Lower lobe of right lung (tissue), 2 donors: ENCODE measurements around the gene ICAM5. TPM values are rescaled to one million over a fixed set of nuclear protein-coding genes. Genes with fewer than 3 reads are reported as not detected.

Experiments used
- ATAC-seq, 2 donors: fragments of 200-7000 bp; cut with Tn5 transposase; one replicate each; pipeline ENCODE4 v1.9.1; 2020 to 2022; ENCODE audit warnings: mild to moderate bottlenecking in 2 of 2, moderate library complexity in 2 of 2
- DNase-seq: peaks from one replicate; pipeline ENCODE4 v3.0.0-alpha.2; 2020
- H3K27ac ChIP-seq: fragments of 200-600 bp; one replicate; pipeline ENCODE4 v1.8.0; 2022
- H3K27me3 ChIP-seq: fragments of 200-600 bp; one replicate; pipeline ENCODE4 v1.8.0; 2022; ENCODE audit warnings: low read depth
- H3K36me3 ChIP-seq: fragments of 200-600 bp; one replicate; pipeline ENCODE4 v1.8.0; 2022; ENCODE audit warnings: mild to moderate bottlenecking
- H3K4me1 ChIP-seq: fragments of 200-600 bp; one replicate; pipeline ENCODE4 v1.8.0; 2022
- H3K4me3 ChIP-seq: fragments of 200-600 bp; one replicate; pipeline ENCODE4 v1.8.0; 2022; ENCODE audit warnings: mild to moderate bottlenecking
- H3K9me3 ChIP-seq: fragments of 200-600 bp; one replicate; pipeline ENCODE4 v1.8.0; 2022
- intact Hi-C: fragments of 100-400 bp; cut with DNase I; formaldehyde crosslinking; loops from one replicate; pipeline ENCODE4 v1.11.0; 2022
- total RNA-seq: library from RNA; stranded (reverse); fragmentation: NEBNext Ultra II Directional; extraction: Animal tissue kit (Norgen Biotek cat#: 25700); gene quantifications from one replicate; pipeline ENCODE4 v1.2.1, GENCODE V29; 2021
- TF ChIP-seq, protein P1 (sequence below): fragments of 200-600 bp; IDR thresholded peaks from one replicate; pipeline ENCODE4 v1.8.0; 2022; ENCODE audit warnings: antibody characterized with exemption, mild to moderate bottlenecking
- donor health status: DM: no; HTN: yes; CAD: no; lungs with severe emphysema.

Gene ICAM5
- total RNA-seq, 1 donor from 2014 or later = 15.3 TPM

DNA sequence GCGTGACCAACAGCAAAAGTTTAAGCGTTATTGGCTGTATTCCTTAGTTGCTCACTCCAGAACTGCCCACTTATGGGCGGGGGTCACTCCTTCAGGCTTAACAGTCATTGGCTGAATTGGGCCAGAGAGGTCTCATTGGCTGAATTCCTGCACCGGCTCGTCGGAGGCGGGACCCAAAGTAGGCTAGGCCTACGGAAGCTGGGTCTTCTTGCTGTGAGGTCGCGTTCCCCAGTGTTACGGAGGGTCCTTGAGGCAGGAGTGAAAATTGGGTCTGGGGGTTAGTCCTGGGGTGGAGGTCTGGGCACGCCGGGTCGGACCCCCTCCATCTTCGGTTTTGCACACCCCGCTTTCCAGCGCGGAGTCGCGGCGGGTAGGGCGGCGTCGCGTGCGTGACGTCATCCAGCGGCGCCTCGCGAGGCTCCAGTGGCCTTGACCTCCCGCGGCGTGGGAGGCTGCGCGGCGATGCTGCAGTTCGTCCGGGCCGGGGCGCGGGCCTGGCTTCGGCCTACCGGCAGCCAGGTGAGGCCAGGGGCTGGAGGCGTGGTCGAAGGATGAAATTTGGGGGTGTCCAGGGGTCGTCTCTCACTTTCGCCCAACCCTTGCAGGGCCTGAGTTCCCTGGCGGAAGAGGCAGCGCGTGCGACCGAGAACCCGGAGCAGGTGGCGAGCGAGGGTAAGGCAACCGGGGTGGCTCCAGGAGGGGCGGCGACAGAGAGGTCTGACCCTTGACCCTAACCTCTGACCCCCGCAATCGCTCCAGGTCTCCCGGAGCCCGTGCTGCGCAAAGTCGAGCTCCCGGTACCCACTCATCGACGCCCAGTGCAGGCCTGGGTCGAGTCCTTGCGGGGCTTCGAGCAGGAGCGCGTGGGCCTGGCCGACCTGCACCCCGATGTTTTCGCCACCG, 37.7 kb upstream of the ICAM5 start, which contains the start of gene MRPL4:
TSS of gene MRPL4 (plus strand) at position 423 of the 903 bp plus-strand sequence. CDS start at position 463, 40 bp downstream.
- Histone ChIP-seq H3K27me3 (no peaks in the 10 kb centered on the region), H3K9me3 (no peaks in the 10 kb centered on the region), H3K4me3 (peak within 1 kb of the TSS; percentile 92), H3K36me3 (peaks cover 36% of the 10 kb centered on the region), H3K4me1 (peaks cover 19% of the 10 kb centered on the region), H3K27ac (peak within 1 kb of the TSS; percentile 90)
- DNase-seq (peak; percentile 97), ATAC-seq (peak; percentile 96)
- TF ChIP-seq, protein P1, sequence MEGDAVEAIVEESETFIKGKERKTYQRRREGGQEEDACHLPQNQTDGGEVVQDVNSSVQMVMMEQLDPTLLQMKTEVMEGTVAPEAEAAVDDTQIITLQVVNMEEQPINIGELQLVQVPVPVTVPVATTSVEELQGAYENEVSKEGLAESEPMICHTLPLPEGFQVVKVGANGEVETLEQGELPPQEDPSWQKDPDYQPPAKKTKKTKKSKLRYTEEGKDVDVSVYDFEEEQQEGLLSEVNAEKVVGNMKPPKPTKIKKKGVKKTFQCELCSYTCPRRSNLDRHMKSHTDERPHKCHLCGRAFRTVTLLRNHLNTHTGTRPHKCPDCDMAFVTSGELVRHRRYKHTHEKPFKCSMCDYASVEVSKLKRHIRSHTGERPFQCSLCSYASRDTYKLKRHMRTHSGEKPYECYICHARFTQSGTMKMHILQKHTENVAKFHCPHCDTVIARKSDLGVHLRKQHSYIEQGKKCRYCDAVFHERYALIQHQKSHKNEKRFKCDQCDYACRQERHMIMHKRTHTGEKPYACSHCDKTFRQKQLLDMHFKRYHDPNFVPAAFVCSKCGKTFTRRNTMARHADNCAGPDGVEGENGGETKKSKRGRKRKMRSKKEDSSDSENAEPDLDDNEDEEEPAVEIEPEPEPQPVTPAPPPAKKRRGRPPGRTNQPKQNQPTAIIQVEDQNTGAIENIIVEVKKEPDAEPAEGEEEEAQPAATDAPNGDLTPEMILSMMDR = no peak
- intact Hi-C loops = no loop called here

DNA sequence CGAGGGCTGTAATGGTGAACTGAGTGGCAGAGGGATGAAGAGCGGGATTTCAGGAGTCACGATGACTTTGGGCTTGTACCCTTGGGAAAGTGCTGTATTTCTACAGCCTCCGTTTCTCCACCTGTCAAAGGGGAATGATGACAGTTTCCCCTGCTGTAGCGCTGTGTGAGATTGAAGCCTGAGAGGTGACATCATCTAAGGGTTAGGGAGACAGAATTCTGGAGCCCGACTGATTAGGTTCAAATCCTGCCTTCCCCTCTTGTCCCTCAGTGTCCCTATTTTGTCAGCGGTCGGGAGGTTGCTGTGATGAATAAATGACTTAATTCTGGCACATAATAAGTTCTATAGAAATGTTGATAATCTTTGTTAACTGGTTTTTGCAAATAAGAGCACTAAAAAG, 37.0 kb upstream of the ICAM5 start:
- intact Hi-C loops = no loop called here
- no peak for ATAC-seq
- Histone ChIP-seq H3K4me3 (peak overlapping the region; percentile 92), H3K36me3 (peaks cover 43% of the 10 kb centered on the region), H3K4me1 (peaks cover 23% of the 10 kb centered on the region), H3K9me3 (no peaks in the 10 kb centered on the region), H3K27me3 (no peaks in the 10 kb centered on the region), H3K27ac (peak overlapping the region; percentile 90)
- no peak for DNase-seq
- TF ChIP-seq, protein P1 = no peak

DNA sequence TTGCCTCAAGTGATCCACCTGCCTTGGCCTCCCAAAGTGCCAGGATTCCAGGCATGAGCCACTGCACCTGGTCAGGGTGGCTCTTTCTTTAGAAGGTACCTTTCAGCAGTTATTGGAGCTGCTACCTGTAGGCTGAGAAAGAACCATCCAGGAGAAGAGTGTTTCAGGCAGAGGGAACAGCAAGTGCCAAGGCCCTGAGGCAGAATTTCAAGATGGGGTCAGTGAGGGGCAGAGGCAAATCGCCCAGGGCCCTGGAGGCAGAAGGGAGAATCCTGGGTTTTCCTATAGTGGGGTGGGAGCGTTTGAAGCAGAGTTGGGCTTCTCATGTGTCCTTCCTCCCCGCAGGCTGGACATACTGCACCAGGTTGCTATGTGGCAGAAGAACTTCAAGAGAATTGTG, 35.5 kb upstream of the ICAM5 start:
- peaks cover 26% of the 10 kb centered on the region for H3K4me1 ChIP-seq
- DNase-seq = no peak
- H3K27me3 ChIP-seq = no peaks in the 10 kb centered on the region
- peaks cover 57% of the 10 kb centered on the region for H3K36me3 ChIP-seq
- no peaks in the 10 kb centered on the region for H3K9me3 ChIP-seq
- intact Hi-C loops = no loop called here
- H3K4me3 ChIP-seq = no peak overlapping the region
- TF ChIP-seq, protein P1 = no peak
- no peak for ATAC-seq
- H3K27ac ChIP-seq = no peak overlapping the region

DNA sequence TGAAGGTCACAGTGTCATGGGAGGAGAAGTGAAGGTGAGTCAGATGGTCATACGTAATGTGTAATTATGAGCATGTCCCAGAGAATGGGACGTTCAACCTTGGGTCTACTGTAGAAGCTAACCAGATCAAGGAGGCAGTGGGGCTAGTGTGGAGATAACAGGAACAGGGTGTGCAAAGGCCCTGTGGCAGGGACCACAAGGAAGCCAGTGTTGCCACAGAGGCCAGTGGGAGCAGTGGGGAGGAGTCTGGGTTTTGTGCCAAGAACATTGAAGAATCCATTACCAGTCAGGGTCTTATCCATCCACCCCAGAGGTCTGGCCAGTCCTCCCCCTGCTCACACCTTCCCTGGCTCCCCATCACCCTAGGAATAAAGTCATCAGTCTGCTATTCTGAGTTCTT, 34.4 kb upstream of the ICAM5 start:
- intact Hi-C loops = no loop called here
- no peak for ATAC-seq
- no peak overlapping the region for H3K27ac ChIP-seq

DNA sequence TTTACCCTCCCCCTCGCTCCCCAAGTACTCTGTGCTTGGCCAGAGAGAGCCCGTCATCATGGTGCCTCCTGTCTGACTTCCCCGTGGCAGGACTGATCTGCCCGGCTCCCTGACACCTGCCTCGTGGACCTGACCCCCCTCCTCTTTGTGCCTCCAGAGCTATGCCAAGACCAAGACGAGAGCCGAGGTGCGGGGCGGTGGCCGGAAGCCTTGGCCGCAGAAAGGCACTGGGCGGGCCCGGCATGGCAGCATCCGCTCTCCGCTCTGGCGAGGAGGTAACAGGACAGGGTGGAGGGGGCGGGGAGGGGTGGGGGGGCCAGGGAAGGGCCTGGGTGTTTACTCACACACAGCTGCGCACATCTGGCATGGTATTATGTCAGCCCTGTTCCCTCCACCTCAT, 33.2 kb upstream of the ICAM5 start:
- DNase-seq = no peak
- Histone ChIP-seq H3K4me1 (peaks cover 26% of the 10 kb centered on the region), H3K27ac (no peak overlapping the region), H3K27me3 (no peaks in the 10 kb centered on the region), H3K36me3 (peaks cover 60% of the 10 kb centered on the region), H3K4me3 (no peak overlapping the region), H3K9me3 (no peaks in the 10 kb centered on the region)
- no peak for ATAC-seq
- TF ChIP-seq, protein P1 = no peak
- intact Hi-C loops = no loop called here

More for the DNA sequence above, 34.4 kb upstream of the ICAM5 start:
- no peak overlapping the region for H3K4me3 ChIP-seq
- peaks cover 29% of the 10 kb centered on the region for H3K4me1 ChIP-seq
- no peak for DNase-seq
- TF ChIP-seq, protein P1 = no peak
- no peaks in the 10 kb centered on the region for H3K9me3 ChIP-seq
- no peaks in the 10 kb centered on the region for H3K27me3 ChIP-seq
- peaks cover 60% of the 10 kb centered on the region for H3K36me3 ChIP-seq
